ENCODE data around the gene HAGHL.

- TF ChIP-seq, protein P1, sequence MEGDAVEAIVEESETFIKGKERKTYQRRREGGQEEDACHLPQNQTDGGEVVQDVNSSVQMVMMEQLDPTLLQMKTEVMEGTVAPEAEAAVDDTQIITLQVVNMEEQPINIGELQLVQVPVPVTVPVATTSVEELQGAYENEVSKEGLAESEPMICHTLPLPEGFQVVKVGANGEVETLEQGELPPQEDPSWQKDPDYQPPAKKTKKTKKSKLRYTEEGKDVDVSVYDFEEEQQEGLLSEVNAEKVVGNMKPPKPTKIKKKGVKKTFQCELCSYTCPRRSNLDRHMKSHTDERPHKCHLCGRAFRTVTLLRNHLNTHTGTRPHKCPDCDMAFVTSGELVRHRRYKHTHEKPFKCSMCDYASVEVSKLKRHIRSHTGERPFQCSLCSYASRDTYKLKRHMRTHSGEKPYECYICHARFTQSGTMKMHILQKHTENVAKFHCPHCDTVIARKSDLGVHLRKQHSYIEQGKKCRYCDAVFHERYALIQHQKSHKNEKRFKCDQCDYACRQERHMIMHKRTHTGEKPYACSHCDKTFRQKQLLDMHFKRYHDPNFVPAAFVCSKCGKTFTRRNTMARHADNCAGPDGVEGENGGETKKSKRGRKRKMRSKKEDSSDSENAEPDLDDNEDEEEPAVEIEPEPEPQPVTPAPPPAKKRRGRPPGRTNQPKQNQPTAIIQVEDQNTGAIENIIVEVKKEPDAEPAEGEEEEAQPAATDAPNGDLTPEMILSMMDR (IDR thresholded peaks at IDR 0.05): no peak
- no peak for TF ChIP-seq POLR2A (IDR thresholded peaks at IDR 0.05)
Measured at GRCh38 chr16:684071-684794, 42.7 kb upstream of the HAGHL start, which contains the start of gene JMJD8.
